D721Med (cell line): ENCODE results near the gene SLC17A9.

Experiments
- DNase-seq: peaks from one replicate; pipeline ENCODE4 v3.0.0; 2011; ENCODE audit warnings: low spot score; ENCODE audit not compliant: insufficient read length
- FAIRE-seq: peaks from 2 replicates; lab custom pipeline; 2011; peaks lifted over from hg19 to GRCh38; lab: Jason Lieb, UNC
- TF ChIP-seq, protein P1 (sequence below): IDR thresholded peaks from 2 replicates; pipeline ENCODE4 v1.5.1; 2012; ENCODE audit warnings: mild to moderate bottlenecking, control low read depth; ENCODE audit not compliant: insufficient read depth; ENCODE audit errors: missing control alignments

SLC17A9 gene

DNA sequence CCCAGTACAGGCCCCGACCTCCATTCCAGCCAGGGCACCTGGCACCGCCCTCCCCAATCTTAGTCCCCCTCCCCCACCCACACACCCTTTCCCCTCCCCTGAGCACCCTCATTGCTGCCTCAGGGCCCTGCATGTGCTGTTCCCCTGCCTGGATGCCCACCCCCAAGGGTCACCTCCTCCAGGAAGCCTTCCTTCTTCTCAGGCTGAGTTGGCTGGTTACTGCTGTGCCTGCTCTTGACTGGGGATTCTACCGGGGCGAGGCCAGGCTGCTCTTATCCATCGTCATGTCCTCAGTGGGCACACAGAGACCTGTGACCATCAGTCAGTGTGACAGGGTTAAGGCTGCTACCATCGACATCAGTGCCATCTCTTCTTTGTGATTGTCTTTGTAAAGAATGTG is 30.7 kb downstream of the SLC17A9 start:
- DNase-seq, result no peak
- FAIRE-seq, result no peak
- TF ChIP-seq, protein P1, sequence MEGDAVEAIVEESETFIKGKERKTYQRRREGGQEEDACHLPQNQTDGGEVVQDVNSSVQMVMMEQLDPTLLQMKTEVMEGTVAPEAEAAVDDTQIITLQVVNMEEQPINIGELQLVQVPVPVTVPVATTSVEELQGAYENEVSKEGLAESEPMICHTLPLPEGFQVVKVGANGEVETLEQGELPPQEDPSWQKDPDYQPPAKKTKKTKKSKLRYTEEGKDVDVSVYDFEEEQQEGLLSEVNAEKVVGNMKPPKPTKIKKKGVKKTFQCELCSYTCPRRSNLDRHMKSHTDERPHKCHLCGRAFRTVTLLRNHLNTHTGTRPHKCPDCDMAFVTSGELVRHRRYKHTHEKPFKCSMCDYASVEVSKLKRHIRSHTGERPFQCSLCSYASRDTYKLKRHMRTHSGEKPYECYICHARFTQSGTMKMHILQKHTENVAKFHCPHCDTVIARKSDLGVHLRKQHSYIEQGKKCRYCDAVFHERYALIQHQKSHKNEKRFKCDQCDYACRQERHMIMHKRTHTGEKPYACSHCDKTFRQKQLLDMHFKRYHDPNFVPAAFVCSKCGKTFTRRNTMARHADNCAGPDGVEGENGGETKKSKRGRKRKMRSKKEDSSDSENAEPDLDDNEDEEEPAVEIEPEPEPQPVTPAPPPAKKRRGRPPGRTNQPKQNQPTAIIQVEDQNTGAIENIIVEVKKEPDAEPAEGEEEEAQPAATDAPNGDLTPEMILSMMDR, result no peak

DNA sequence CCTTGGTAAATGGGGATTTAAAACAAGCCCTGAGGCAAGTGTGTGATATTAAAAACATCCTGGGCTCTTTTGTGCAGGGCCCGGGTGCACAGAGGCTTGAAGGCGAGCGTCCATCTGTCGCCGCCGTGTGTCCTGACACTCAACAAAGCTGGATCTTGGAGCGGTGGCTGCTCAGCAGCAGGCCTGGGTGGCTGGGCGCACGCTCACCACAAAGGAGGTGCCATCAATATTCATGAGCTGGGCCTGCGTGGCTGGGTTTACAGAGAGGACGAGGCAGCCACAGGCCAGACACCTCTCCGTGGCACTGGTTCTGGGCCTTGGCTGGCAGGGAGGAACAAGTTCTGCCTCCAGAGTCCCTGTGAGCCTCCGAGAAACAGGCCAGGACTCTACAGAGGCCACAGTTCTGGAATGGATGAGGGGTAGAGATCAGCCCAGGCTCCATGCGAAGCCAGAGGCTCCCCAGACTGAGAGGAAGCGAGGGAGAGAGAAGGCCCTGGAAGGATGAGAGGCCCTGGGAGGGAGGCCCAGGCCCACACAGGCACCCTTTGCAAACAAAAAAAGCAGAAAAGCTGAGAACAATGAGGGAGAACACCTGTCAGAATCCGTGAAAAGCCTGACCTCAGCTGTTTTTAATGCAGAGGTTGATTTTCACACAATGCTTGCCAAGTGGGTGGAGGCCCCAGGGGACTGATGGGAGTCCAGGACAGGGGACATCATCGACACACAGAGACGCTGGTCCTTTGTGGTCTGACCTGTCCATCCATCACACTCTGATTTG is 32.3 kb downstream of the SLC17A9 start:
- DNase-seq, result no peak
- TF ChIP-seq, protein P1, result no peak
- no peak for FAIRE-seq

- FAIRE-seq, result no peak
- no peak for DNase-seq
- TF ChIP-seq, protein P1, result no peak
Measured at GRCh38 chr20:62985444-62985778, 32.9 kb downstream of the SLC17A9 start.

GRCh38 chr20:62986257-62986800 is 33.8 kb downstream of the SLC17A9 start:
- FAIRE-seq (no peak), DNase-seq (no peak)
- TF ChIP-seq, protein P1, result no peak

GRCh38 chr20:62987114-62987513 is 34.6 kb downstream of the SLC17A9 start:
- FAIRE-seq, result no peak
- TF ChIP-seq, protein P1, result no peak
- DNase-seq, result no peak

DNA sequence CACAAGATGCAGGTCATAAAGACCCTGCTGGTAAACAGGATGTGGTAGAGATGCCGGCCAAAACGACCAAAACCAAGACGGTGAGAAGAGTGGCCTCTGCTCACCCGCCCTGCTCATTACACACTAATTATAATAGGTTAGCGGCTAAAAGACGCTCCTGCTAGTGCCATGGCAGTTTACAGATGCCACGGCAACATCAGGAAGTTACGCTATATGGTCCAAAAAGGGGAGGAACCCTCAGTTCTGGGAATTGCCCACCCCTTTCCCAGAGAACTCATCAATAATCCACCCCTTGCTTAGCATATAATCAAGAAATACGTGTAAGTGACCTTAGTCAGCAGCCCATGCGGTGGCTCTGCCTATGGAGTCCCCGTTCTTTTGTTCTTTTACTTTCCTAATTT is 36.7 kb downstream of the SLC17A9 start:
- FAIRE-seq (no peak), DNase-seq (no peak)
- TF ChIP-seq, protein P1, result no peak

GRCh38 chr20:62990306-62990825 is 37.9 kb downstream of the SLC17A9 start:
- no peak for FAIRE-seq
- no peak for DNase-seq
- TF ChIP-seq, protein P1, result no peak
